ENCODE results near the gene PUM2.

PUM2 gene

DNA sequence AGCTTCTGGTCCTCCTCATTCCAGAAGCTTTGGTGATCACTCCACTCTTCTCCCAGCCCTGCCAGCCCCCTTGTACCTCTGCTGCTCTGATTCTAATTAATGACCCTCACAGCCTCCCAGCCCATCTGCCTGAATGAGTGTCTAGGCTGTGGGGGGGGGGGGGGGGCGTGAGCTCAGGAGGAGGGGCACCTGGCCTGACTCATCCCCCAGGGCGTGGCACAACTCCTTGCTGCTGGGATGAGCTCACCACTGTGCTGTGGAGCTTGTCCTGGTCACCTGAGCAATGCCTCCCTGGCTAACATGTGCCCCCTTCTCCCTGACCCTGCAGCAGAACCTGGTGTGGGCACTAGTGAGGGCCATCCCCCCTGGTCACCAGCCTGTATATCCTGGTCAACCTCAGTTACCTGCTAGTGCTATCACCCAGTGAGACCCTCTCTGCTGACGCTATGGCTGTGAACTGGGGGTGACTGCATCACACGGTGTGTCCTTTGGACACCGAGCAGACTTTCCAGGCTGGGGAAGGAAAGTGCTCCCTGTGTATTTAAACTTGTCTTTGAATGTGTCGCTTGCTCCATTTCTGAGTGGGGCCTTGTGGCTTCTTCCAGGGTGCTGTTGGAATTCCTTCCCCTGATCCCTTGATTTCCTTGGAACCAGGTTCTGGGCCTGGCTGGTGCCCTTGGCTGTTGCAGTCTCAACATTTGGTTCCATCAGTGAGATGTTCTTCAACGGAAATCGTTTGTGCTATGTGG lies 41.5 kb upstream of the PUM2 start:
- no peak for TF ChIP-seq CTCF (IDR thresholded peaks at IDR 0.05; ENCODE audit: low read depth, low read length)
- no peak overlapping the region for H3K4me3 ChIP-seq (ENCODE audit: low read depth, low read length)
- in situ Hi-C loops (cut with HindIII; ENCODE audit: low sequenced_read_pairs), result no loop called here
- no peak for DNase-seq (ENCODE audit: low read depth, low spot score)

DNA sequence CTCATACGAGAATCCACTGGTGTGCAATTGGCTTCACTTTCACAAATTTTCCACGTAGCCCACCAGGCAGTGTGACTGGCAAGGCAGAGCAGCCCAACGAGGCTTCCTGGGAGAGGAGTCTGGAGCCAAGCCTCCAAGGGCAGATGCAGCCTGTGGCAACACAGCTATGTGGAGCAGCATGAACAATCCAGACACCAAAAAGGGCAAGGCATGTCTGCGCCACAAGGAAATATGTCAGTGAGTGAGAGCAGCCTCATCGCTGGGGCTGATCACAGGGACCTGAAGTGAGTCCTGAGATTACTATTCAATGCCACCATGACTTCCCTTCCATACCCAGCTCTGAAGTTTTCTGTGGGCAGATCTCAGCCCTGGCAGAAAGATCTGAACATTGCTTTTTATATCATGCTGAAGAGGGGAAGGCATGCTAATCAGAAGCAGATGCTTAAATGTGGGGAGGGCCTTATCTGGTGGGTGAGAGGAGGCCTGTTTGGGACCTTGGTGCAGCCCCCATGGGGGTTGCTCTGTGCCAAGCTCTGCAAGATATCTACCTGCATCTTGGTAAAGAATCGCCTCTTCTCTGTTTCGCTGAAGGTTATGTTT lies 40.0 kb upstream of the PUM2 start:
- no peak overlapping the region for H3K4me3 ChIP-seq (ENCODE audit: low read depth, low read length)
- no peak for DNase-seq (ENCODE audit: low read depth, low spot score)
- no peak for TF ChIP-seq CTCF (IDR thresholded peaks at IDR 0.05; ENCODE audit: low read depth, low read length)
- in situ Hi-C loops (cut with HindIII; ENCODE audit: low sequenced_read_pairs), result no loop called here

- no peak for TF ChIP-seq CTCF (IDR thresholded peaks at IDR 0.05; ENCODE audit: low read depth, low read length)
- in situ Hi-C loops (cut with HindIII; ENCODE audit: low sequenced_read_pairs), result no loop called here
- DNase-seq (ENCODE audit: low read depth, low spot score), result no peak
- no peak overlapping the region for H3K4me3 ChIP-seq (ENCODE audit: low read depth, low read length)
These were observed 34.3 kb upstream of the PUM2 start for GRCh38 chr2:20384953-20385352.

- DNase-seq (ENCODE audit: low read depth, low spot score), result peak; percentile 27
- no peak overlapping the region for H3K4me3 ChIP-seq (ENCODE audit: low read depth, low read length)
- TF ChIP-seq CTCF (IDR thresholded peaks at IDR 0.05; ENCODE audit: low read depth, low read length), result no peak
- in situ Hi-C loops (cut with HindIII; ENCODE audit: low sequenced_read_pairs), result no loop called here
These were observed 32.5 kb upstream of the PUM2 start for GRCh38 chr2:20382965-20383810.

- no peak for TF ChIP-seq CTCF (IDR thresholded peaks at IDR 0.05; ENCODE audit: low read depth, low read length)
- H3K4me3 ChIP-seq (ENCODE audit: low read depth, low read length), result no peak overlapping the region
- peak; percentile 82 for DNase-seq (ENCODE audit: low read depth, low spot score)
- in situ Hi-C loops (cut with HindIII; ENCODE audit: low sequenced_read_pairs), result no loop called here
These were observed 30.8 kb upstream of the PUM2 start for GRCh38 chr2:20381457-20381856.

DNA sequence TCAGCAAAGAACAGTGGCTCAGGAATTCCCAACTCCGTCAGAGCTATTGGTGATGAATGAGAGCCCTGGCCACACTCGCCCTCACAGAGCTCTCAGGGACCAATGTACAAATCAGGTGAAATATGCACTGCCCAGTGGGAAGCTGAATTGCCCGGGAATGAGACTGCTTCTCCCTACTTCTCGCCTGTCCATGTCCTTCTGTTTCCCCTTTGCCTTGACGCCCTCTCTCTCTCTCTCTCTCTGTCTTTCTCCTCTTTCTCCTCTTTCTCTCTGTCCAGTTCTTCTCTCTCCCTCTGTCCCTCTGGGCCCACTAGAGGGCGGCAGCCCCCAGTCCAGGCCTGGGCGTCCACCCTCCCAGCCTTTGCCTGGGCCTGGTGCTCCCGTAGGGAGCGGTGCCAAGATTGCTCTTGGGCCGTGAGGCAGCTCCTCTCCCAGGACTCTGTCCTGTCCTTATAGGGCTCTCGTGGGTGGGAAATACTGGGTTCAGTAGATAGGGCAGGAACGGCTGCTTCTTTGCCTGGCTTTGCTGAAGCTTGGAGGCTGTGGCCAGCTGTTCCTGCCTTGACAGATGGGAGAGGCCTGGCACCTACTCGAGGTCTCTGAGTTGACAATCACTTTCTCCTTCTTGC lies 28.4 kb upstream of the PUM2 start:
- DNase-seq (ENCODE audit: low read depth, low spot score), result peak; percentile 82
- peak; percentile 94 for TF ChIP-seq CTCF (IDR thresholded peaks at IDR 0.05; ENCODE audit: low read depth, low read length)
- H3K4me3 ChIP-seq (ENCODE audit: low read depth, low read length), result no peak overlapping the region
- in situ Hi-C loops (cut with HindIII; ENCODE audit: low sequenced_read_pairs), result no loop called here
